ENCODE results near the gene DOK6.

DNA sequence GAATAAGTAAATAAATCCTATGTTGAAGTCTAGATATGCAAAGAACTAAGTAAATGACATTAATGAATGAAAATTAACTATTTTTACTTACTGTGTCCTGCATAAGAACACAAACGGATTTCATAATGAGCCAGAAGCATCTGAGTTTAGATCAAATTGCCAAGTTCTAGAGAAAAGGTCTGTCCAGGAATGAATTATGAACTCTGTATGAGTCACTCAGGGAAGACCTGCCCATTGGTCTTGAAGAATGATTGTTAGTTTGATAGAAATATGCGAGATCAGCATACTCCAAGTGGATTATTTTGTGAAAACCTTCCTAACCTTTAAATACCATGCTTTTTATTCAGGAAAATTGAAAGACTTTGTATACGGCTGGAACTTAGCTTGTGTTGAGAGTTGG lies 189.5 kb downstream of the DOK6 start:
- TF ChIP-seq, protein P1, sequence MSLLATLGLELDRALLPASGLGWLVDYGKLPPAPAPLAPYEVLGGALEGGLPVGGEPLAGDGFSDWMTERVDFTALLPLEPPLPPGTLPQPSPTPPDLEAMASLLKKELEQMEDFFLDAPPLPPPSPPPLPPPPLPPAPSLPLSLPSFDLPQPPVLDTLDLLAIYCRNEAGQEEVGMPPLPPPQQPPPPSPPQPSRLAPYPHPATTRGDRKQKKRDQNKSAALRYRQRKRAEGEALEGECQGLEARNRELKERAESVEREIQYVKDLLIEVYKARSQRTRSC (CRISPR knock-in tag; IDR thresholded peaks at IDR 0.05; ENCODE audit: low read depth): no peak
- TF ChIP-seq RELA (CRISPR knock-in tag; IDR thresholded peaks at IDR 0.05) (no peak), CBX2 (IDR thresholded peaks at IDR 0.05; ENCODE audit: low read depth, low read length) (no peak), CBX2 (CRISPR knock-in tag; IDR thresholded peaks at IDR 0.05; ENCODE audit: low read depth) (no peak), ZNF792 (CRISPR knock-in tag; IDR thresholded peaks at IDR 0.05) (no peak), POLR2AphosphoS5 (IDR thresholded peaks at IDR 0.05; ENCODE audit: low read depth, low read length) (no peak), ZNF275 (CRISPR knock-in tag; IDR thresholded peaks at IDR 0.05; ENCODE audit: borderline replicate concordance) (no peak), ERF (CRISPR knock-in tag; IDR thresholded peaks at IDR 0.05) (no peak), ZBTB49 (CRISPR knock-in tag; IDR thresholded peaks at IDR 0.05; ENCODE audit: borderline replicate concordance) (no peak), POLR2A (IDR thresholded peaks at IDR 0.05; ENCODE audit: insufficient read depth in 1 of 2, low read depth in 2 of 2, low read length in 2 of 2) (no peak), NPAS2 (CRISPR knock-in tag; IDR thresholded peaks at IDR 0.05; ENCODE audit: borderline replicate concordance) (no peak), ZNF274 (CRISPR knock-in tag; IDR thresholded peaks at IDR 0.05) (no peak), EED (CRISPR knock-in tag; IDR thresholded peaks at IDR 0.05) (no peak), PTBP1 (IDR thresholded peaks at IDR 0.05; ENCODE audit: low read depth, low read length, poor library complexity, severe bottlenecking) (no peak)
- TF ChIP-seq, protein P2, sequence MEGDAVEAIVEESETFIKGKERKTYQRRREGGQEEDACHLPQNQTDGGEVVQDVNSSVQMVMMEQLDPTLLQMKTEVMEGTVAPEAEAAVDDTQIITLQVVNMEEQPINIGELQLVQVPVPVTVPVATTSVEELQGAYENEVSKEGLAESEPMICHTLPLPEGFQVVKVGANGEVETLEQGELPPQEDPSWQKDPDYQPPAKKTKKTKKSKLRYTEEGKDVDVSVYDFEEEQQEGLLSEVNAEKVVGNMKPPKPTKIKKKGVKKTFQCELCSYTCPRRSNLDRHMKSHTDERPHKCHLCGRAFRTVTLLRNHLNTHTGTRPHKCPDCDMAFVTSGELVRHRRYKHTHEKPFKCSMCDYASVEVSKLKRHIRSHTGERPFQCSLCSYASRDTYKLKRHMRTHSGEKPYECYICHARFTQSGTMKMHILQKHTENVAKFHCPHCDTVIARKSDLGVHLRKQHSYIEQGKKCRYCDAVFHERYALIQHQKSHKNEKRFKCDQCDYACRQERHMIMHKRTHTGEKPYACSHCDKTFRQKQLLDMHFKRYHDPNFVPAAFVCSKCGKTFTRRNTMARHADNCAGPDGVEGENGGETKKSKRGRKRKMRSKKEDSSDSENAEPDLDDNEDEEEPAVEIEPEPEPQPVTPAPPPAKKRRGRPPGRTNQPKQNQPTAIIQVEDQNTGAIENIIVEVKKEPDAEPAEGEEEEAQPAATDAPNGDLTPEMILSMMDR (CRISPR knock-in tag; IDR thresholded peaks at IDR 0.05): no peak
